Thymus (tissue), 11 donors: ENCODE results near the gene MICALL2. TPM values are rescaled to one million over a fixed set of nuclear protein-coding genes. Genes with fewer than 3 reads are reported as not detected.

Experiments used
- DNase-seq, 9 donors: peaks; one replicate each; pipeline ENCODE4 v3.0.0-alpha.2; 2013; ENCODE audit warnings: low spot score in 9 of 9, low read depth in 6 of 9, missing footprints in 1 of 9
- H3K27ac ChIP-seq, 2 donors: one replicate each; pipeline ENCODE4 v1.5.1; 2013; ENCODE audit warnings: control low read depth in 1 of 2, low read depth in 1 of 2, low read length in 1 of 2, mild to moderate bottlenecking in 1 of 2, moderate library complexity in 1 of 2
- H3K27me3 ChIP-seq, 2 donors: one replicate each; pipeline ENCODE4 v1.5.1; 2013; ENCODE audit warnings: low read length in 1 of 2; ENCODE audit not compliant: control insufficient read depth in 2 of 2, insufficient read depth in 1 of 2
- H3K36me3 ChIP-seq, 2 donors: one replicate each; pipeline ENCODE4 v1.5.1; 2013; ENCODE audit warnings: low read length in 1 of 2, mild to moderate bottlenecking in 1 of 2, moderate library complexity in 1 of 2; ENCODE audit not compliant: control insufficient read depth in 2 of 2, insufficient read depth in 2 of 2
- H3K4me1 ChIP-seq, 2 donors: one replicate each; pipeline ENCODE4 v1.5.1; 2013; ENCODE audit warnings: low read length in 2 of 2; ENCODE audit not compliant: control insufficient read depth in 2 of 2, insufficient read depth in 2 of 2
- H3K4me3 ChIP-seq, 2 donors: one replicate each; pipeline ENCODE4 v1.5.1; 2013; ENCODE audit warnings: low read length in 2 of 2, control low read depth in 1 of 2, mild to moderate bottlenecking in 1 of 2
- H3K9me3 ChIP-seq, 2 donors: one replicate each; pipeline ENCODE4 v1.5.1; 2013; ENCODE audit warnings: low read length in 1 of 2, mild to moderate bottlenecking in 1 of 2; ENCODE audit not compliant: control insufficient read depth in 2 of 2, insufficient read depth in 1 of 2
- WGBS: extraction: QIAGEN DNeasy Blood & Tissue Kit; methylation state at CpG from one replicate; pipeline ENCODE4 v1.1.7; 2013; 5-methylcytosine and 5-hydroxymethylcytosine counted together
- polyA plus RNA-seq: library from polyadenylated mRNA; stranded (reverse); fragments of 200-250 nt; gene quantifications from one replicate; pipeline ENCODE4 v1.2.3, GENCODE V29; 2013
- total RNA-seq: library from RNA; stranded (reverse); fragments of 120-200 nt; gene quantifications from one replicate; pipeline ENCODE4 v1.2.4, GENCODE V29; 2013
- donor health status: healthy.

MICALL2 gene
- total and polyA plus RNA-seq, 2 donors = 13.5 to 44.2 TPM

- no peak for DNase-seq
- WGBS = 91% methylated on average over 8 of the region's 8 CpGs
- H3K27me3 ChIP-seq = peaks cover 5 to 77% of the 10 kb centered on the region in 2 donors
Observed at GRCh38 chr7:1408466-1408865, 50.8 kb downstream of the MICALL2 start.

GRCh38 chr7:1407892-1408291, 51.4 kb downstream of the MICALL2 start:
- Histone ChIP-seq H3K4me1 (peaks cover 0 to 5% of the 10 kb centered on the region in 2 donors), H3K27me3 (peaks cover 11 to 80% of the 10 kb centered on the region in 2 donors), H3K9me3 (peaks cover 0 to 8% of the 10 kb centered on the region in 2 donors), H3K27ac (no peak overlapping the region), H3K36me3 (no peaks in the 10 kb centered on the region), H3K4me3 (no peak overlapping the region)
- no peak for DNase-seq
- 81% methylated on average over 24 of the region's 24 CpGs for WGBS

More at GRCh38 chr7:1408466-1408865, 50.8 kb downstream of the MICALL2 start:
- H3K27ac ChIP-seq = no peak overlapping the region
- peaks cover 0 to 10% of the 10 kb centered on the region in 2 donors for H3K9me3 ChIP-seq
- no peaks in the 10 kb centered on the region for H3K36me3 ChIP-seq
- H3K4me3 ChIP-seq = no peak overlapping the region
- peaks cover 0 to 3% of the 10 kb centered on the region in 2 donors for H3K4me1 ChIP-seq

GRCh38 chr7:1404898-1405548, 54.2 kb downstream of the MICALL2 start:
- H3K4me3 ChIP-seq = no peak overlapping the region
- peaks cover 2 to 7% of the 10 kb centered on the region in 2 donors for H3K9me3 ChIP-seq
- WGBS = 81% methylated on average over 21 of the region's 21 CpGs
- no peak overlapping the region for H3K27ac ChIP-seq
- peaks cover 0 to 5% of the 10 kb centered on the region in 2 donors for H3K4me1 ChIP-seq
- peaks cover 19 to 86% of the 10 kb centered on the region in 2 donors for H3K27me3 ChIP-seq
- no peak for DNase-seq
- no peaks in the 10 kb centered on the region for H3K36me3 ChIP-seq

GRCh38 chr7:1404460-1404809, 54.8 kb downstream of the MICALL2 start:
- Histone ChIP-seq H3K4me1 (peaks cover 0 to 5% of the 10 kb centered on the region in 2 donors), H3K27ac (no peak overlapping the region), H3K4me3 (no peak overlapping the region), H3K36me3 (no peaks in the 10 kb centered on the region), H3K9me3 (peaks cover 2 to 7% of the 10 kb centered on the region in 2 donors), H3K27me3 (peaks cover 19 to 86% of the 10 kb centered on the region in 2 donors)
- DNase-seq = no peak
- 41% methylated on average over 4 of the region's 4 CpGs for WGBS

- no peak for DNase-seq
Observed at GRCh38 chr7:1403638-1404459, 55.4 kb downstream of the MICALL2 start.

GRCh38 chr7:1402791-1403637, 56.3 kb downstream of the MICALL2 start:
- H3K27me3 ChIP-seq = peaks cover 17 to 82% of the 10 kb centered on the region in 2 donors

More at GRCh38 chr7:1403638-1404459, 55.4 kb downstream of the MICALL2 start:
- H3K9me3 ChIP-seq = peaks cover 2 to 7% of the 10 kb centered on the region in 2 donors
- no peak overlapping the region for H3K27ac ChIP-seq
- H3K27me3 ChIP-seq = peaks cover 19 to 87% of the 10 kb centered on the region in 2 donors
- no peaks in the 10 kb centered on the region for H3K36me3 ChIP-seq
- no peak overlapping the region for H3K4me3 ChIP-seq
- peaks cover 0 to 5% of the 10 kb centered on the region in 2 donors for H3K4me1 ChIP-seq
- 17% methylated on average over 41 of the region's 41 CpGs for WGBS

GRCh38 chr7:1402110-1402790, 57.0 kb downstream of the MICALL2 start:
- H3K27ac ChIP-seq = no peak overlapping the region
- H3K9me3 ChIP-seq = peaks cover 2 to 7% of the 10 kb centered on the region in 2 donors
- H3K4me3 ChIP-seq = no peak overlapping the region
- WGBS = 94% methylated on average over 12 of the region's 12 CpGs
- H3K27me3 ChIP-seq = peaks cover 17 to 74% of the 10 kb centered on the region in 2 donors
- DNase-seq = no peak
- peaks cover 0 to 5% of the 10 kb centered on the region in 2 donors for H3K4me1 ChIP-seq
- no peaks in the 10 kb centered on the region for H3K36me3 ChIP-seq

More at GRCh38 chr7:1402791-1403637, 56.3 kb downstream of the MICALL2 start:
- Histone ChIP-seq H3K27ac (no peak overlapping the region), H3K36me3 (no peaks in the 10 kb centered on the region), H3K9me3 (peaks cover 2 to 7% of the 10 kb centered on the region in 2 donors), H3K4me3 (no peak overlapping the region), H3K4me1 (peaks cover 0 to 5% of the 10 kb centered on the region in 2 donors)
- WGBS = 47% methylated on average over 11 of the region's 11 CpGs
- DNase-seq = no peak

- H3K36me3 ChIP-seq = no peaks in the 10 kb centered on the region
- peaks cover 0 to 5% of the 10 kb centered on the region in 2 donors for H3K4me1 ChIP-seq
- 68% methylated on average over 18 of the region's 18 CpGs for WGBS
- H3K27ac ChIP-seq = no peak overlapping the region
- H3K4me3 ChIP-seq = no peak overlapping the region
- H3K27me3 ChIP-seq = peaks cover 17 to 65% of the 10 kb centered on the region in 2 donors
- peaks cover 2 to 7% of the 10 kb centered on the region in 2 donors for H3K9me3 ChIP-seq
- no peak for DNase-seq
Observed at GRCh38 chr7:1401011-1401410, 58.3 kb downstream of the MICALL2 start.
